GM10847 (cell line): ENCODE measurements around the gene AKT2.

ENCODE experiments used
- POLR2A ChIP-seq: IDR thresholded peaks from 2 replicates; pipeline ENCODE4 v1.6.1; 2011; ENCODE audit not compliant: insufficient read length; ENCODE audit errors: extremely low read depth

Gene AKT2

DNA sequence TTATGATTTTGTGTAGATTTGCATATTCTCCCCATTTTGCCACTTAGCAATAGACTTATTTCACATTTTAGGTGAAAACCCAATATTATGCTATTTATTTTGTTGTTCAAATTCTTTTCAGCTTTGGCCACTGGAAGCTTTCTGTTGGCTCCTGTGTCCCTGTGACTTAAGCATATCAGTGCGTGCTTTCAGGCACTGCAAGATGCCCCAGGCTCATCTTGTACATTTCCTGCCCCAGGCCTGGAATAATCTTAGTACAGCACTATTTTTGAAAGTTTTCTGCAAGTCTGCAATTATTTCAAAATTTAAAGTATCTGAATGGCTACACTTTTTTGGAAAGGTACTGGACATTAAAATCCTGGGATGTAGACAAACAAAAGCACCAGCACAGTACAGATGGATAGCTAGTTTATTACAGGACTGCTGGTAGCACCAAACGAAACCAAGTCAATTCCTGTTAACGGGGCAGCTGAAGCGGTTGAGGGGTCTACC is 55.2 kb downstream of the AKT2 start:
- TF ChIP-seq POLR2A: no peak

DNA sequence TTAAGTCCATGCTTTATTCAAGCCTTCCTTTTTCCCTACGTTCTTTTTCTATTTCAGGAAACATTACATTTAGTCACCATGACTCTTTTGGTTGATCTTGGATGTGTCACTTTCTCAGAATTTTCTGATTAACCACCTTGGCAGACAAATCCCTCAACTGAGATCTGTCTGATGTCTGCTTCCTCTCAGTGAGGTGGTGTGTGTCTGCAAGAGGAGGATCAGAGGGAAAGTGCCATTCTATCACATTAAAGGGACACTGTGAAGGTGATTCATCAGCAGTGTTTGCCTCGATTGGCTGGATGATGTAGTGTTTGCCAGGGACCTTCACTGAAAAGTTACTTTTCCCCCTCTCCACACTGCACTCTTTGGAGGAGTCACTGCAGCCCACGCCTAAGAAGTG is 55.7 kb downstream of the AKT2 start:
- TF ChIP-seq POLR2A: no peak

DNA sequence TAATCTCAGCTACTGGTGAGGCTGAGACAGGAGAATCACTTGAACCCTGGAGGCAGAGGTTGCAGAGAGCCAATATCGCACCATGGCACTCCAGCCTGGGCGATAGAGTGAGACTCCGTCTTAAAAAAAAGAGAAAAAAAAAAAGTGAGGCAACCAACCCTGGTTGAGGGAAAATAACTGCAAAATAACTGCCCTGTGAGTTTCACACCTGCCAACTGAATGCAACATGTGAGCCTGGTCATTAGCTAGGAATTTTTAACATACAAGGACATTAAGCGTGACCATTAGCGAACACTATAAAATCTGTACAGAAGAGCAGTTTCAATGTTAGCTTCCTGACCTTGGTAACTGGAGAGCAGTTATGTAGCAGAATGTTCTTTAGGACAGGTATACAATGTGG is 56.3 kb downstream of the AKT2 start:
- no peak for TF ChIP-seq POLR2A

DNA sequence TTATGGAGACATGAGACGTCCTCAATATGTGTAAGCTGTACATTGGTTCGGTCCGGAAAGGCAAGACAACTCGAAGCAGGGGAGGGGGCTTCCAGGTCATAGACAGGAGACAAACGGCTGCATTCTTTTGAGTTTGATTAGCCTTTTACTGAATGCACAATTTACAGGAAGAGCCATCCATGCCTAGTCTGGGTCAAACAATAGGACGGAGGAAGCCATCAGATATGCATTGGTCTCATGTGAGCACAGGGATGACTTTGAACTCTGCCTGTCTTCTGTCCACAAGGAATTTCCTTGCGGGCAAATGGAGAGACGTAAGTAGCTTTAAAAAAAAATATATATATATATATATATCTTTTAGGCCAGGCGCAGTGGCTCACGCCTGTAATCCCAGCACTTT is 56.8 kb downstream of the AKT2 start:
- TF ChIP-seq POLR2A: no peak

DNA sequence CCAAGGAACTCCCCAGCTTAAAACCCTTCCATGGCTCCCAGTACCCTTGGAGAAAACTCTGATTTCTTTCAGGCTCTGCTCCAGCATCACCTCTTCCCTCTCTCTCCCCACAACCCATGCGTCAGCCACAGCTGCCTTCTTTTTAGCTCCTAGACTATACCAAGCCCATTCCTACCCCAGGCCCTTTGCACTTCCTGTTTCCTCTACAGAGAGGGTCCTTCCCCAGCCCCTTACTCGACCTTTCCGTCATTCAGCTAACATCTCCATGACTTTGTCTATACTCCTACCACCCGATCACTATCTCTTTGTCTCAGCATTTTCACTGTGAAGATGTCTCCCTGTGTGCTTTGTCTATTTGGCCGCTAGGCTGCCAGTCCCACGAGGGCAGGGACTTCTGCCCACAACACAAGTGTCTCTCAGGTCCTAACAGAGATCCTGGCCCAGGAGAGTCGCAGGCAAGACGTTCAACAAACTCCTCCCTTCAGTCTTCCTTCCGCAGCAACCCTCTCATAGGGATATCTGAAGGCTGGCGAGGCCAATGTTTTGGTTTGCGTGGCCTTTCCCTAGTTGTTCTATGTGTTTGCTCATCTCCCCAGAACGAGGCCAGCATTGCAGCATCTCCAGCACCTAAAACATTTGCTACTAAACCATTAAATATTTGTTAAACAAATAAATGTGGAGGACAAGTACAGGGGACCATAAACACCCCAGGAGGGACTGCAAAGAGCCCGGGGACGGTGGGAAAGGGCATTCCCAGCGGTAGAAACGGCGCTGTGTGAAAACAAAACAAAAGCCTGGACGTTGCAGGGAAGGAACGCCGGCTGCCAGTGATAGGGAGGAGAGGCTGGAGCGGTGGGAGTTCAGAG is 59.5 kb downstream of the AKT2 start:
- no peak for TF ChIP-seq POLR2A

GRCh38 chr19:40224342-40225150 is 60.6 kb downstream of the AKT2 start:
- TF ChIP-seq POLR2A: no peak

DNA sequence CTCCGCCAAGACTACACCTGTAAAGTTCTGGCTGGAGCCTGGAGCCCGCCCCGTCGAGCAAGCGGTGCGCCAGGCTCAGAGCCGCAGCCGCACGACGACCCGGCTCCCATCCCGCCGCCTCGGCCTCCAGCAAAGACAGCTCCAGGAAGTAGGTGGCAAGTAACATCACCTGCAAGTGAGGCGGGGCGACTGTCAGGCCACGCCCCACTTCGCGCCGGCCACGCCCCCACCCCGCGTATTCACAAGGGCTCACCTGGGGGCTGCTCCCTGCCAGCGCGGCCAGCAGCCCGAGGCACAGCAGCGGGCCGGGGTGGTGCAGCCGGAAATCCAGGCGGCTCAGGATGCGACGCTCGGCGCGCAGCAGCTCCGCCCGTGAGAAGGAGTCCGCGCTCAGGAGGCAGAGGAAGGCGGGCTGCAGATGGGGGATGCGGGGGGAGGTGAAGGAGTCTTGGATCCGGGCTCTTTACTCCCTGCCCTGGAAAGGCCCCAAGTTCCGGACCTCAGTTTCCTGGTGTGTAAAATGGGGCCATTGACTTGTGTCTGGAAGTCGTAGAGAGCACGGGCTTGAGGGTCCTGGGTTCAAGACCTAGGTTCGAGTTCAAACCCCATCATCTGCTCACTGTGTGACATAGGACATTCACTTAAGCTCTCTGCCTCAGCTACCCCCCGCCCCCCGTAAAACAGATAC is 61.9 kb downstream of the AKT2 start:
- no peak for TF ChIP-seq POLR2A

DNA sequence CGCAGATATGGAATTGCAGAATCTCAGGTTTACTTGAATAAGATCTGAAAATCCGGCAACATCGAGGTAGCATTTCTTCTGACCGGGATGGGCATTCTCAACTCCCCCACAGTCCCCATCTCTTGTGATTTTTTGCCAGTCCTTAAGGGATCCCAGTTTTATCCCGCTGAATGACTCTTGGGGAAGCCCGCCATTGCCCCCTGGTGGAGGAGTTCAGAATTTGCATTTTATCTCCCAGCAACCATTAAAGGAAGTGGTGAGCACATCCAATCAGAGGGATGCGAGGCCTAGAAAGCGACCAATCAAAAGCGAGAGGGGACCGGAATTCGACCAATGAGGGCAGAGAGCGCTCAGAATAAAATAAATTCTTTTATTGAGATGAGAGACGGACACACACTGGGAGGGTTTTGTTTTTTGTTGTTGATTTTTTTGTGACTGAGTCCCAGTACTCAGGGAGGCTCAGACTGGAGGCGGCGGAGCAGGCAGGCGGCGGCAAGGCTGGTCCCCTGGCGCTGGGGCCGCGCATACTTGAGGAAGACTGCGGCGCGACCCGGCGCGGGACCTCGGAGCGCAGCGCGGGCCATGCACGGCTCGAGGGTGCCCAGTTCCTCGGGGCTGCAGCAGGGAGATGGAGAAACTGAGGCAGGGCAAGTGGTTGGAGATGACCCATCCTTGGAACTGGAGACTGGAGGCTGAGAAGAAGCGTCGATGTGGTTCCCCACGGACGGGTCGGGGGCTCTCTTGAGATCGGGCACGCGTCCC is 63.1 kb downstream of the AKT2 start:
- TF ChIP-seq POLR2A: no peak

- TF ChIP-seq POLR2A: no peak
Measured at GRCh38 chr19:40220674-40221073, 64.5 kb downstream of the AKT2 start.

DNA sequence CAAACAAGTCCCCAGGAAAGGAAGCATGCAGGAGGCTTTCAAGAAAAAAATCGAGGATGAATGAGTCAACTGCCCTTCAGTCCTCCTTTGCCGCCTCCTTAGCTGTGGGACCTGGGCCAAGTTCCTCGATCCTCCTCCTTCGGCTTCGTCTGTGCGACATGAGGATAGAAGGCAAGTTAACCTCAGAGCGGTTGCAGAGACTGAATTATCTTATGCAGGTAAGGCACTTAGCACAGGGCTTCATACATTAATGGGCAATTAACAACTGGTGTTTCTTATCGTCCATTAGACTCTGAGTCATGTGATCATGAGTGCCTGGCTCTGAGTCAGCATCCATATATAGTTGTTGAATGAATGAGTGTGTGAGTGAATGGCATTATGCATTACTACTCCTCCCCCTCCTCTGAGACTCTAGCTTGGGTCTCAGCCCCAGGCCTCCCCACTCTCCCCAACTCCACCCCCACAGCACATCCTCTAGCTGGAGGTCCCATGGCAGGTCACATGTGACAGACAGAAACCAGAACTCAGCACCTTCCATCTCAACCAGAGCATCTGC is 65.3 kb downstream of the AKT2 start:
- no peak for TF ChIP-seq POLR2A

DNA sequence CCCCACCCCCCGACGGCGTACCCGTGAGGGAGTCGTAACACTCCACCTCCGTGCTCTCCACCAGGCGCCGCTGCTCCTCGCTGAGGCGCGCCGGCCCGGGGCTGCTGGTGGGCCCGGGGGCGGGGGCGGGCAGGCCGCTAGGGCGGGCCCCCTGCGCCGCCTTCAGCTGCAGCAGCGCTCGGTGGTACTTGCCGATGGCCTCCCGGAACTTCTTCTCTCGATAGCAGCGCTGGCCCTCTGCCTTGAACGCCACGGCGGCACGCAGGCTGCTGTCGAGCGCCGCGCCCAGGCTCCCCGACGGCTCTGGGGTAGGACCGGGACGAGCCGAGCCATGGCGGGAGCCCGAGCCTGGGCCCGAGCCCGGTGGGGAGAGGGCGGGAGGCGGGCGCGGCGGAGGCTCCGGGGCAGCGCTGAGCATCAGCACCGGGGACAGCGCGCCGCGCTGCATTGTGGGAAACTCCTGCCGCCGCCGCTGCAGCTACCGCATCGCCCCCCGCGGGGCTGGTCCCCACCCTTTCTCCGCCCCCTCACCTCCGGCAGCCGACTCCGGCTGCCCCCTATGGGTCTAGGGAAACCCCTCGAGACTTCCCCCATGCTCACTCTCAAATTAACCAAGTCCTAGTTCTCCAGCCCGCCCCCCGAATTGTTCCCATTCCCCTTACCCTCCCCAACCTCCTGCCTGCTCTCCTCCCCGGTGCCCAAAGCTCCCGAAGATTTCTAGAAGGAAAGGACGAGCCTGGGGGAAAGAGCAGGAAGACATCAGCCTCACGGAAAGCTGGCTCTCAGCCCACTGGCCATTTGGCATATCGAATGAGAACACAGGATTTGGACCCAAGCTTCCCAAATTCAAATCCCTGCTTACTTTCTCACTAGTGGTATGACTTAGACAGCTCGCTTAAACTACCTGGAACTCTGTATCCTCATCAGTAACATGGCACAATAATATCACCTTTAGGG is 66.9 kb downstream of the AKT2 start, which contains the start of gene TTC9B:
TTC9B (minus strand) TSS at position 451 of the 957 bp plus-strand sequence; CDS start at position 448, 3 bp downstream.
- TF ChIP-seq POLR2A: no peak

DNA sequence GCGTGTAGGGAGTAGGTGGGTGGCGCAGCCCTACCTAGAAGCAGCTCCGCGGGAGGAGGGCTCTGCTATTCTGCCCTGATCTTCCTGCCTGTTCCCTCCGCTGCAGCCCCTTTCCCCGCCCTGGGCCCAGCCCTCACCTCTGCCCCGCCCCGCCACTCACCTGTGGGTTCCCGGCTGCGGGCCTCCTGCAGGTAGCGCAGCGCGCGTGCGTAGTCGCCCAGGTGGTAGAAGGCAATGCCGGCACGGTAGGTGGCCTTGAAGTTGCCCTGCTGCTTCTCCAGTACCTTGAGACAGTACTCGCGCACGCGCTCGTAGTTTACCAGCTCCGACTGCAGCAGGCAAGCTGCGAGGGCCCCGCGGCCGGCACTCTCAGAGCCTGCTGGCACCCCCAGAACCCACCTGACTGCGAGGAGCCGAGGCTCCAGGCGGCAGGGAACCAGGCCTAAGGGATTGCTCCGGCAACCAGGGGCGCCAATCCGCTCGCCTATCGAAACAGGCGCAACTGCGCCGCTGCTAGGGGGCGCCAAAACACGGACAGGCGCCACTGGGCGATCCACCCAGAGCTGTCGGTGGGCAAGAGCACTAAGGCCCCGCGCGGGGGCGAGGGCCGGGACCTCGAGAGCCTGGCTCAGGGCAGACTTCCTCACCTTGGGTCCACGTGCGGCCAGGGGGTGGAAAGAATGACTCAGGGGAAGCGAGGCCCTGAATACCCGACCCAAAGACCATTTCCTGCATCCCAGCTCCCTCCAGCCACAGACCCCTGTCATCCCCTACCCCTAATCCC is 67.9 kb downstream of the AKT2 start:
- TF ChIP-seq POLR2A: no peak

DNA sequence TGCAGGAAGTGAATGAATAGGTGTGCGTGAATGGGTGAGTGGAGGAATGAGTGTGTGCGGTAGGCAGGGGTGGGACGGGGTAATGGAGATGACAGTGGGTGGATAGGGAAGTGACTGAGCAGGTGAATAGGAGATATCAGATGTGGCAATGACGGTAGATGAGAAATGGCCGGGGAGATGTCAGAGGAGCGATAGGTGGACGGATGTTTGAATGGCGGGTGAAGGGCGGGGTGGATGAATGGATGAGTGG is 68.4 kb downstream of the AKT2 start:
- no peak for TF ChIP-seq POLR2A
